Naive thymus-derived CD8-positive, alpha-beta T cell (primary cell): ENCODE measurements around the gene SEPTIN10. TPM values are rescaled to one million over a fixed set of nuclear protein-coding genes. Genes with fewer than 3 reads are reported as not detected.
"Not testable (repeated sequence)": the region's sequence is repeated elsewhere in the genome, so short reads cannot be mapped to it uniquely, and the experiment has no call there.

ENCODE experiments used
- ATAC-seq, 2 donors: fragments of 150-1000 bp; cut with Tn5 transposase in 1 of 2; sonication (Bioruptor Pico), chemical (Tn5 transposase) in 1 of 2; 1 replicate in 1 of 2; 2 replicates in 1 of 2; pipeline ENCODE4 v1.10.0; 2021; ENCODE audit warnings: mild to moderate bottlenecking in 2 of 2, moderate library complexity in 2 of 2
- POLR2A ChIA-PET: fragments of 350-600 bp; sonication (Branson Sonifier 250); formaldehyde crosslinking; loops from one replicate; lab custom pipeline; 2021; ENCODE audit warnings: antibody characterized with exemption; lab: Charles Lee
- DNase-seq, 10 donors: peaks; one replicate each; pipeline versions ENCODE4 v3.0.0 to v3.0.0-alpha.2; 2020 to 2022
- H3K27ac Mint-ChIP-seq, 10 donors: one replicate each; pipeline ENCODE4 v1.8.0; 2020 to 2022; ENCODE audit warnings: mild to moderate bottlenecking in 10 of 10, mixed read lengths in 10 of 10, moderate library complexity in 4 of 10, inconsistent platforms in 1 of 10
- H3K27me3 Mint-ChIP-seq, 5 donors: one replicate each; pipeline ENCODE4 v1.8.0; 2021 to 2022; ENCODE audit warnings: mixed read lengths in 5 of 5
- H3K36me3 Mint-ChIP-seq, 3 donors: one replicate each; pipeline ENCODE4 v1.8.0; 2020 to 2022; ENCODE audit warnings: mixed read lengths in 3 of 3, mild to moderate bottlenecking in 2 of 3, inconsistent platforms in 1 of 3
- H3K4me1 Mint-ChIP-seq, 4 donors: one replicate each; pipeline ENCODE4 v1.8.0; 2021 to 2022; ENCODE audit warnings: mixed read lengths in 4 of 4
- H3K4me3 Mint-ChIP-seq, 10 donors: one replicate each; pipeline ENCODE4 v1.8.0; 2020 to 2022; ENCODE audit warnings: mild to moderate bottlenecking in 10 of 10, mixed read lengths in 10 of 10, moderate library complexity in 6 of 10, inconsistent platforms in 1 of 10
- H3K9me3 Mint-ChIP-seq, 9 donors: one replicate each; pipeline ENCODE4 v1.8.0; 2020 to 2022; ENCODE audit warnings: mixed read lengths in 9 of 9, mild to moderate bottlenecking in 3 of 9, inconsistent platforms in 1 of 9, moderate library complexity in 1 of 9
- polyA plus RNA-seq, 3 donors: library from polyadenylated mRNA; unstranded; fragments of 300-500 nt; fragmentation: Illumina TruSeq; gene quantifications; one replicate each; pipeline ENCODE4 v1.2.3, GENCODE V29; 2021
- total RNA-seq, 8 experiments: library from RNA in 2 of 8; stranded (reverse) in 2 of 8; gene quantifications; one replicate each; pipeline ENCODE4 v1.2.3 and lab custom pipeline; 2021 to 2026

The SEPTIN10 gene
- total and polyA plus RNA-seq, 5 experiments from 2014 or later: 0.42 TPM; not detected in 4

DNA sequence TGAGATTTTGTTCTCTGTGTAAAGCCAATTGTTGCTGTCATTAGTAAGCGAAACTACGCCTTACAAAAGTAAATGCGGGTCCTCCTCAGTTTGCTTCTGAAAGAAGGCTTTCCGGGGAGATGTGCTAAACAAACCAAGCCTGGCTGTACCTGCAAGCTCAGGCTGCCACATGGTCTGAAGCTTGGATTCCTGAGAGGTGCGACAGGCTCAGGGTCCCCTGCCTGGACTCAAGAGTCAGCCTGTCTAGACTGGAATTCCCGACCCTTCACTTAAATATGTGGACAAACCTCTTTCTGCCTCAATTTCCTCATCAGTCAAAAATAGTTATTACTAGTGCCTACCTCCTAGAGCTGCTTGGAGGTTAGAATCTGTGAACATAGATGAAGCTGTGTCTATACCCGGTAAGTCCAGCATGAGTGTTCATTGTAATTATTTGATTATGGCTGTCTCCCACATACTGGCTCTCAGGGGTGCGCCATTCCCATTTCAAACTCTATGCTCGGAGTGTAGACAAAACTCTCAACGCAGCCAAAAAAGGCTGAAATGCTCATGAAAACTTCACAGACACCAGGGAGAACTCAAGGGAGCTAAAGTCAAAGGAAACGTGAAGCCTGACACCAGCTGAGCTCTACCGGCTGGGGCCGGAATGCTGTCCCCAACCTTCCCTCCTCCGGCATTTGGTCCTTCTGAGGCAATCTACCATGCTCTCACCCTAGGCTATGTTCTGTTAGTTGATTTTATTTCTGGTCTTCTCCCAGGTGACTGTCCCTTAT lies 31.8 kb upstream of the SEPTIN10 start:
- POLR2A ChIA-PET: no interaction called here
- no peak for ATAC-seq
- H3K4me1 Mint-ChIP-seq: no peaks in the 10 kb centered on the region
- no peak for DNase-seq
- no peak overlapping the region for H3K27ac Mint-ChIP-seq
- H3K36me3 Mint-ChIP-seq: no peaks in the 10 kb centered on the region
- no peaks in the 10 kb centered on the region for H3K9me3 Mint-ChIP-seq
- no peak overlapping the region for H3K4me3 Mint-ChIP-seq
- H3K27me3 Mint-ChIP-seq: peaks cover 4 to 18% (median 11%) of the 10 kb centered on the region in 5 donors

GRCh38 chr2:109644571-109645275 lies 31.0 kb upstream of the SEPTIN10 start:
- Mint-ChIP-seq H3K27me3 (peaks cover 4 to 18% (median 6%) of the 10 kb centered on the region in 5 donors), H3K27ac (no peak overlapping the region), H3K36me3 (no peaks in the 10 kb centered on the region), H3K4me1 (no peaks in the 10 kb centered on the region), H3K9me3 (no peaks in the 10 kb centered on the region), H3K4me3 (no peak overlapping the region)
- ATAC-seq (no peak), DNase-seq (no peak)
- POLR2A ChIA-PET: no interaction called here

- ATAC-seq, H3K9me3 Mint-ChIP-seq, H3K4me3 Mint-ChIP-seq, POLR2A ChIA-PET, H3K4me1 Mint-ChIP-seq, DNase-seq, H3K27me3 Mint-ChIP-seq, H3K27ac Mint-ChIP-seq, H3K36me3 Mint-ChIP-seq: not testable (repeated sequence)
Measured at GRCh38 chr2:109640000-109640399, 26.2 kb upstream of the SEPTIN10 start.

GRCh38 chr2:109638795-109639194 lies 25.0 kb upstream of the SEPTIN10 start:
- H3K36me3 Mint-ChIP-seq: no peaks in the 10 kb centered on the region

GRCh38 chr2:109637749-109638570 lies 24.2 kb upstream of the SEPTIN10 start:
- Mint-ChIP-seq H3K4me1 (peaks cover 0 to 2% (median 0%) of the 10 kb centered on the region in 4 donors), H3K9me3 (no peaks in the 10 kb centered on the region), H3K27ac (no peak overlapping the region), H3K4me3 (no peak overlapping the region), H3K36me3 (peaks cover 0 to 1% (median 0%) of the 10 kb centered on the region in 3 donors), H3K27me3 (peaks cover 2 to 12% (median 6%) of the 10 kb centered on the region in 5 donors)
- POLR2A ChIA-PET: no interaction called here
- DNase-seq: no peak
- ATAC-seq: no peak

More at GRCh38 chr2:109638795-109639194, 25.0 kb upstream of the SEPTIN10 start:
- H3K4me1 Mint-ChIP-seq: peaks cover 0 to 2% (median 0%) of the 10 kb centered on the region in 4 donors
- POLR2A ChIA-PET: no interaction called here
- H3K9me3 Mint-ChIP-seq: no peaks in the 10 kb centered on the region
- peaks cover 2 to 9% (median 6%) of the 10 kb centered on the region in 5 donors for H3K27me3 Mint-ChIP-seq
- ATAC-seq (no peak), DNase-seq (no peak)
- H3K4me3 Mint-ChIP-seq: no peak overlapping the region
- H3K27ac Mint-ChIP-seq: no peak overlapping the region

- ATAC-seq: no peak
Measured at GRCh38 chr2:109636317-109636716, 22.6 kb upstream of the SEPTIN10 start.

GRCh38 chr2:109635426-109636304 lies 21.9 kb upstream of the SEPTIN10 start:
- Mint-ChIP-seq H3K9me3 (no peaks in the 10 kb centered on the region), H3K36me3 (peaks cover 0 to 1% (median 0%) of the 10 kb centered on the region in 3 donors), H3K27ac (no peak overlapping the region), H3K4me1 (peaks cover 0 to 2% (median 0%) of the 10 kb centered on the region in 4 donors), H3K27me3 (peaks cover 0 to 15% (median 4%) of the 10 kb centered on the region in 5 donors), H3K4me3 (no peak overlapping the region)
- DNase-seq: no peak
- no peak for ATAC-seq
- POLR2A ChIA-PET: interaction anchor here (0.6 kb wide), 1 partner anchor 1058 kb away, joined by 3 read pairs; no protein-coding TSS in a partner anchor

More at GRCh38 chr2:109636317-109636716, 22.6 kb upstream of the SEPTIN10 start:
- H3K36me3 Mint-ChIP-seq: peaks cover 0 to 1% (median 0%) of the 10 kb centered on the region in 3 donors
- peaks cover 0 to 15% (median 8%) of the 10 kb centered on the region in 5 donors for H3K27me3 Mint-ChIP-seq
- no peak for DNase-seq
- no peak overlapping the region for H3K4me3 Mint-ChIP-seq
- POLR2A ChIA-PET: no interaction called here
- H3K27ac Mint-ChIP-seq: no peak overlapping the region
- H3K4me1 Mint-ChIP-seq: peaks cover 0 to 2% (median 0%) of the 10 kb centered on the region in 4 donors
- no peaks in the 10 kb centered on the region for H3K9me3 Mint-ChIP-seq

DNA sequence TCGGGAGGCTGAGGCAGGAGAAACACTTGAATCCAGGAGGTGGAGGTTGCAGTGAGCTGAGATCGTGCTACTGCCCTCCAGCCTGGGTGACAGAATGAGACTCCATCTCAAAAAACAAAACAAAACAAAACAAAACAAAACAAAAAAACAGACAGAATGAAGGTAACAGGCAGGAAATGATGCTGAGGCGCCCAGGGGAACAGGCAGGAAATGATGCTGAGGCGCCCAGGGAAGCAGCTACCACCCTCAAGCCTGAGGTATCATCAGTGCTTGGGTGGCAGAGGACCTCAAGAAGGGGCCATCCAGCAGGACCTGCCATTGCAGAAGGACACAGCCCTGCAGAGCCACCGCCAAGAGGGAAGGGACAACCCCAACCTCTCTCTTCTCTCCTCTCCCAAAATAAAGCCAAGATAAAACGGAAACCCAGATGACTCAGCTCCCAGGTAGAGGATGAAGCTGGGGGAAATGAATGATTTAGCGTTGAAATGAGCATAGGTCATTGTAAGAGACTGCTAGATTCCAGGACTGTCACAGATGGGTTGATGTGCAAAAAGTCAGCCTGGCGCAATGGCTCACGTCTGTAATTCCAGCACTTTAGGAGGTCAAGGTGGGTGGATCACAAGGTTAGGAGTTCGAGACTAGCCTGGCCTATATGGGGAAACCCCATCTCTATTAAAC lies 19.7 kb upstream of the SEPTIN10 start:
- Mint-ChIP-seq H3K4me1 (peaks cover 0 to 2% (median 0%) of the 10 kb centered on the region in 4 donors), H3K36me3 (peaks cover 0 to 1% (median 0%) of the 10 kb centered on the region in 3 donors), H3K27me3 (peaks cover 0 to 19% (median 4%) of the 10 kb centered on the region in 5 donors), H3K27ac (no peak overlapping the region), H3K9me3 (no peaks in the 10 kb centered on the region), H3K4me3 (no peak overlapping the region)
- POLR2A ChIA-PET: no interaction called here
- DNase-seq: no peak
- no peak for ATAC-seq

GRCh38 chr2:109632158-109632789 lies 18.5 kb upstream of the SEPTIN10 start:
- DNase-seq (no peak), ATAC-seq (no peak)
- Mint-ChIP-seq H3K9me3 (no peaks in the 10 kb centered on the region), H3K27ac (no peak overlapping the region), H3K4me1 (no peaks in the 10 kb centered on the region), H3K4me3 (no peak overlapping the region), H3K36me3 (peaks cover 0 to 1% (median 0%) of the 10 kb centered on the region in 3 donors), H3K27me3 (peaks cover 0 to 19% (median 7%) of the 10 kb centered on the region in 5 donors)
- POLR2A ChIA-PET: no interaction called here

DNA sequence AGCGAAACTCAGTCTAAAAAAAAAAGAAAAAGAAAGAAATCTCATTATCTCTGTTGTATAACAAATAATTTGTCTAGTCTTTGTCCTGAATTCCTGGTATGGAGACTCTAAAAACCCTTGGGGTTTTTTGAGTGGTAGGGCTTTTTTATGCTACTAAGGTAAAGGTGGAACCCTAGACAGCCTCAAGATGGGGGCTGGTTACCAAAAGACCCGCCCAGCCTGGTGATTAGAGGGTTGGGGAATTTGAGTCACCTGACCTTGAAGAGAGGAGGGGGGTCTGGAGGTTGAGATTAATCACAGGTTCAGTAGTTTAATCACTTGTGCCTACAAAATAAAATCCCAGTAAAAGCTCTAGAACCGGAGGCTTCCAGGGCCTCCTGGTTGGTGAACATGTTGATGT lies 18.0 kb upstream of the SEPTIN10 start:
- ATAC-seq (no peak), DNase-seq (no peak)
- Mint-ChIP-seq H3K4me3 (no peak overlapping the region), H3K36me3 (peaks cover 0 to 1% (median 0%) of the 10 kb centered on the region in 3 donors), H3K27me3 (peaks cover 0 to 20% (median 8%) of the 10 kb centered on the region in 5 donors), H3K4me1 (no peaks in the 10 kb centered on the region), H3K9me3 (no peaks in the 10 kb centered on the region), H3K27ac (no peak overlapping the region)
- POLR2A ChIA-PET: no interaction called here
